HCT116 (cell line): ENCODE results near the gene KCNB1. TPM values are rescaled to one million over a fixed set of nuclear protein-coding genes. Genes with fewer than 3 reads are reported as not detected.

Experiments
- ATAC-seq: fragments of 200-7000 bp; cut with Tn5 transposase; 2 replicates; pipeline ENCODE4 v1.9.1; 2020; ENCODE audit warnings: mild to moderate bottlenecking, moderate library complexity
- BruUV-seq: library from RNA; stranded (reverse); fragments of 400-500 nt; replicated peaks from 2 replicates; lab custom pipeline; 2021; lab: Mats Ljungman, UMichigan
- CTCF ChIA-PET: fragments of 300-600 bp; sonication (Branson Sonifier 250); formaldehyde crosslinking; loops from one replicate; lab custom pipeline; 2021; ENCODE audit warnings: antibody characterized with exemption; lab: Charles Lee
- POLR2A ChIA-PET: fragments of 300-600, 350-600 bp; sonication (Branson Sonifier 250); formaldehyde crosslinking; loops from one replicate; lab custom pipeline; 2021; ENCODE audit warnings: antibody characterized with exemption; lab: Charles Lee
- RAD21 ChIA-PET, 2 experiments: fragments of 300-600 bp; sonication (Branson Sonifier 250); formaldehyde crosslinking; loops; one replicate each; lab custom pipeline; 2023; ENCODE audit warnings: low total read pairs in 2 of 2; ENCODE audit not compliant: uncharacterized antibody in 2 of 2, unreplicated experiment in 2 of 2, low non-redundant PET in 1 of 2; lab: Charles Lee
- DNase-seq: peaks from one replicate; pipeline ENCODE4 v3.0.0-alpha.2; 2010; ENCODE audit warnings: low read depth, low spot score
- H2AFZ ChIP-seq: fragments of 200-600 bp; shearing (Covaris generic), sonication (generic); 2 replicates; pipeline ENCODE4 v1.6.1; 2017; ENCODE audit warnings: low read depth, mixed run types, mixed read lengths, antibody characterized with exemption, low read length; ENCODE audit not compliant: poor library complexity, severe bottlenecking
- H3K27ac ChIP-seq: 2 replicates; pipeline ENCODE4 v1.5.1; 2012; ENCODE audit warnings: low read depth, low read length
- H3K27me3 ChIP-seq: fragments of 200-600 bp; sonication (generic); 2 replicates; pipeline ENCODE4 v1.6.1; 2016; ENCODE audit warnings: mixed run types, low read length, mixed read lengths; ENCODE audit not compliant: insufficient read depth
- H3K36me3 ChIP-seq, 2 experiments: fragments of 200-500 bp in 1 of 2; fragments of 200-600 bp in 1 of 2; sonication (Bioruptor generic) in 1 of 2; sonication (generic) in 1 of 2; 2 replicates each; pipeline versions ENCODE4 v1.5.1 to v1.6.1; 2014 to 2016; ENCODE audit warnings: low read length in 2 of 2, inconsistent platforms in 1 of 2, mixed read lengths in 1 of 2, mixed run types in 1 of 2; ENCODE audit not compliant: insufficient read depth in 2 of 2, control insufficient read depth in 1 of 2
- H3K4me1 ChIP-seq, 2 experiments: fragments of 200-600 bp in 1 of 2; sonication (generic) in 1 of 2; 2 replicates each; pipeline versions ENCODE4 v1.5.1 to v1.6.1; 2012 to 2017; ENCODE audit warnings: low read length in 2 of 2, inconsistent platforms in 1 of 2, mild to moderate bottlenecking in 1 of 2, mixed read lengths in 1 of 2, mixed run types in 1 of 2, moderate library complexity in 1 of 2; ENCODE audit not compliant: insufficient read depth in 2 of 2, control insufficient read depth in 1 of 2
- H3K4me2 ChIP-seq: fragments of 200-600 bp; sonication (generic); 2 replicates; pipeline ENCODE4 v1.6.1; 2017; ENCODE audit warnings: mixed run types, low read length, mixed read lengths
- H3K4me3 ChIP-seq, 2 experiments: fragments of 200-600 bp in 1 of 2; sonication (generic) in 1 of 2; replicated peaks in 1 of 2; 2 replicates each; pipeline ENCODE4 v1.5.1; 2011 to 2016; ENCODE audit warnings: low read length in 2 of 2, control low read depth in 1 of 2, low read depth in 1 of 2, mild to moderate bottlenecking in 1 of 2, mixed read lengths in 1 of 2, mixed run types in 1 of 2
- H3K79me2 ChIP-seq: fragments of 200-600 bp; sonication (generic); 2 replicates; pipeline ENCODE4 v1.6.1; 2017; ENCODE audit warnings: mild to moderate bottlenecking, mixed run types, low read length, moderate library complexity, mixed read lengths; ENCODE audit not compliant: insufficient read depth
- H3K9ac ChIP-seq: fragments of 200-600 bp; sonication (generic); 2 replicates; pipeline ENCODE4 v1.6.1; 2016; ENCODE audit warnings: low read length, mixed read lengths
- H3K9me2 ChIP-seq: fragments of 200-600 bp; sonication (generic), shearing (Covaris generic); 2 replicates; pipeline ENCODE4 v1.6.1; 2017; ENCODE audit warnings: mixed run types, mild to moderate bottlenecking, moderate library complexity; ENCODE audit not compliant: insufficient read depth
- H3K9me3 ChIP-seq, 2 experiments: fragments of 200-500 bp in 1 of 2; fragments of 200-600 bp in 1 of 2; sonication (Bioruptor generic) in 1 of 2; sonication (generic) in 1 of 2; 2 replicates each; pipeline ENCODE4 v1.6.1; 2014 to 2017; ENCODE audit warnings: low read length in 2 of 2, mixed read lengths in 2 of 2, inconsistent platforms in 1 of 2, low read depth in 1 of 2, mild to moderate bottlenecking in 1 of 2, mixed run types in 1 of 2, moderate library complexity in 1 of 2; ENCODE audit not compliant: control insufficient read depth in 1 of 2, insufficient read depth in 1 of 2
- H4K20me1 ChIP-seq: fragments of 200-600 bp; sonication (generic), shearing (Covaris generic); 2 replicates; pipeline ENCODE4 v1.6.1; 2017; ENCODE audit warnings: mixed run types, mild to moderate bottlenecking, moderate library complexity; ENCODE audit not compliant: insufficient read depth
- CBX3 ChIP-seq: IDR thresholded peaks from 2 replicates; pipeline ENCODE4 v1.6.1; 2012; ENCODE audit warnings: low read depth
- CTCF ChIP-seq, 3 experiments: fragments of 200-600 bp in 1 of 3; sonication (generic) in 1 of 3; IDR thresholded peaks in 2 of 3; conservative IDR thresholded peaks in 1 of 3; 2 replicates each; pipeline ENCODE4 v1.5.1; 2012 to 2017; ENCODE audit warnings: low read depth in 2 of 3, low read length in 2 of 3, antibody characterized with exemption in 1 of 3, borderline replicate concordance in 1 of 3, control low read depth in 1 of 3, mild to moderate bottlenecking in 1 of 3, mixed read lengths in 1 of 3, mixed run types in 1 of 3, moderate library complexity in 1 of 3; ENCODE audit not compliant: insufficient read depth in 1 of 3
- EGR1 ChIP-seq: IDR thresholded peaks from 2 replicates; pipeline ENCODE4 v1.6.1; 2012; ENCODE audit warnings: low read depth
- ELF1 ChIP-seq: IDR thresholded peaks from 2 replicates; pipeline ENCODE4 v1.6.1; 2012; ENCODE audit warnings: low read depth, borderline replicate concordance
- EZH2phosphoT487 ChIP-seq: fragments of 200-600 bp; IDR thresholded peaks from 2 replicates; pipeline ENCODE4 v1.6.1; 2018; ENCODE audit warnings: antibody characterized with exemption, borderline replicate concordance
- FOSL1 ChIP-seq: IDR thresholded peaks from 2 replicates; pipeline ENCODE4 v1.6.1; 2012; ENCODE audit warnings: low read depth
- JUND ChIP-seq: IDR thresholded peaks from 2 replicates; pipeline ENCODE4 v1.6.1; 2012
- RAD21 ChIP-seq: IDR thresholded peaks from 2 replicates; pipeline ENCODE4 v1.6.1; 2012; ENCODE audit warnings: low read depth, mild to moderate bottlenecking
- REST ChIP-seq: IDR thresholded peaks from 2 replicates; pipeline ENCODE4 v1.6.1; 2012; ENCODE audit warnings: low read depth
- SP1 ChIP-seq: IDR thresholded peaks from 2 replicates; pipeline ENCODE4 v1.6.1; 2012; ENCODE audit warnings: low read depth
- TCF7L2 ChIP-seq: IDR thresholded peaks from 2 replicates; pipeline ENCODE4 v1.7.0; 2011; ENCODE audit warnings: borderline replicate concordance, inconsistent platforms; ENCODE audit not compliant: insufficient read depth, insufficient read length; ENCODE audit errors: extremely low read depth
- intact Hi-C: fragments of 100-400 bp; cut with micrococcal nuclease; formaldehyde crosslinking; loops from 2 replicates; pipeline ENCODE4 v1.10.0; 2022
- total RNA-seq: library from RNA; stranded (reverse); gene quantifications from one replicate; pipeline ENCODE4 v1.2.1, GENCODE V29; 2021; ENCODE audit not compliant: unreplicated experiment
- TF ChIP-seq, protein P1 (sequence below): IDR thresholded peaks from 2 replicates; pipeline ENCODE4 v1.6.1; 2011; ENCODE audit warnings: mild to moderate bottlenecking, low read length, moderate library complexity; ENCODE audit not compliant: insufficient replicate concordance; ENCODE audit errors: extremely low read depth

The KCNB1 gene
- total RNA-seq, 1 experiment from 2014 or later = 0.79 TPM

- no peak overlapping the region for H2AFZ ChIP-seq
- H3K9me3 ChIP-seq = no peaks in the 10 kb centered on the region
- TF ChIP-seq EZH2phosphoT487 = no peak
- TF ChIP-seq REST = no peak
- TF ChIP-seq TCF7L2 = no peak
- no peak for TF ChIP-seq CBX3
- TF ChIP-seq EGR1 = no peak
- no peak for TF ChIP-seq FOSL1
- ChIA-PET POLR2A (no interaction called here), CTCF (no interaction called here), RAD21 (no interaction called here)
- no TSS peak for BruUV-seq
- H3K36me3 ChIP-seq = no peaks in the 10 kb centered on the region
- DNase-seq (no peak), ATAC-seq (no peak)
- no peaks in the 10 kb centered on the region for H3K9me2 ChIP-seq
- H3K4me3 ChIP-seq = no peak overlapping the region
- peaks cover 4% of the 10 kb centered on the region; the same call in 1 of the 2 replicates for H3K27me3 ChIP-seq
- H3K79me2 ChIP-seq = no peaks in the 10 kb centered on the region
- H4K20me1 ChIP-seq = no peaks in the 10 kb centered on the region
- H3K9ac ChIP-seq = no peak overlapping the region
- H3K4me1 ChIP-seq = no peaks in the 10 kb centered on the region
- intact Hi-C loops = no loop called here
- H3K27ac ChIP-seq = no peak overlapping the region
- no peak overlapping the region for H3K4me2 ChIP-seq
Measured at GRCh38 chr20:49437057-49437456, 45.4 kb downstream of the KCNB1 start.

DNA sequence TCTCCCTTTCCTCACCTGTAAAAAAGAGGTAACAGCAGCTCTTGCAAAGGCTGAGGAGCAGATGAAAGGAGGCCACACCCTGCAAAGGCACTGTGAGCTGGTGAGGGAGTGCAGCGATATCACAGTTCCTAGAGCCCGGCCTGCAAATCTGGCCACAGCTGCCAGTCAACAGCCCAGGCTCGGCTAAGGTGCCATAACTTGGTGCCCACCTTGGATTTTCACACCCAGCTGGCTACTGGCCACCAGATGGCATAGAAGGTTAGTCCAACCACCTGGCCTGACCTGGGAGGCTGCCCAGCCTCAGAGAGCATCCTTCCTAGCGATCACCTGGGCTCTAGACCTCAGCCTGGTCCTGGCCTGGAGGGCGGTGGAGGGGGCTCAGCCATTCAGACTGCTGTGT, 46.8 kb downstream of the KCNB1 start:
- no peak for DNase-seq
- ChIA-PET RAD21 (no interaction called here), POLR2A (no interaction called here), CTCF (no interaction called here)
- Histone ChIP-seq H2AFZ (no peak overlapping the region), H3K79me2 (no peaks in the 10 kb centered on the region), H3K9me3 (no peaks in the 10 kb centered on the region), H3K4me1 (no peaks in the 10 kb centered on the region), H3K4me2 (no peak overlapping the region), H3K36me3 (no peaks in the 10 kb centered on the region), H3K9ac (no peak overlapping the region), H3K27me3 (peaks cover 9% of the 10 kb centered on the region; the same call in 1 of the 2 replicates), H3K4me3 (no peak overlapping the region), H3K9me2 (no peaks in the 10 kb centered on the region), H3K27ac (no peak overlapping the region), H4K20me1 (no peaks in the 10 kb centered on the region)
- TF ChIP-seq JUND (no peak), EGR1 (no peak), CTCF (IDR thresholded peaks at IDR 0.05 in 2 of 3, conservative IDR thresholded peaks at IDR 0.05 in 1 of 3; ENCODE audit: borderline replicate concordance in 1 of 3, insufficient read depth in 1 of 3, low read depth in 2 of 3, low read length in 2 of 3) (peak; percentile 12 to 25 (median 16); a peak in 1 of 6 replicates), RAD21 (peak; percentile 39), SP1 (no peak), EZH2phosphoT487 (no peak), ELF1 (no peak)
- TF ChIP-seq, protein P1, sequence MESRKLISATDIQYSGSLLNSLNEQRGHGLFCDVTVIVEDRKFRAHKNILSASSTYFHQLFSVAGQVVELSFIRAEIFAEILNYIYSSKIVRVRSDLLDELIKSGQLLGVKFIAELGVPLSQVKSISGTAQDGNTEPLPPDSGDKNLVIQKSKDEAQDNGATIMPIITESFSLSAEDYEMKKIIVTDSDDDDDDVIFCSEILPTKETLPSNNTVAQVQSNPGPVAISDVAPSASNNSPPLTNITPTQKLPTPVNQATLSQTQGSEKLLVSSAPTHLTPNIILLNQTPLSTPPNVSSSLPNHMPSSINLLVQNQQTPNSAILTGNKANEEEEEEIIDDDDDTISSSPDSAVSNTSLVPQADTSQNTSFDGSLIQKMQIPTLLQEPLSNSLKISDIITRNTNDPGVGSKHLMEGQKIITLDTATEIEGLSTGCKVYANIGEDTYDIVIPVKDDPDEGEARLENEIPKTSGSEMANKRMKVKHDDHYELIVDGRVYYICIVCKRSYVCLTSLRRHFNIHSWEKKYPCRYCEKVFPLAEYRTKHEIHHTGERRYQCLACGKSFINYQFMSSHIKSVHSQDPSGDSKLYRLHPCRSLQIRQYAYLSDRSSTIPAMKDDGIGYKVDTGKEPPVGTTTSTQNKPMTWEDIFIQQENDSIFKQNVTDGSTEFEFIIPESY = no peak
- no TSS peak for BruUV-seq
- peak; percentile 42; the same call in 1 of the 2 replicates for ATAC-seq
- intact Hi-C loops = no loop called here
